Transverse colon (tissue), 4 donors: Measurements from ENCODE around the gene PRKCE. TPM values are rescaled to one million over a fixed set of nuclear protein-coding genes. Genes with fewer than 3 reads are reported as not detected.

Experiments
- DNase-seq: peaks from one replicate; pipeline ENCODE4 v3.0.0-alpha.2; 2019
- H3K27ac ChIP-seq, 4 donors: fragments of 200-600 bp; sonication (generic); 2 replicates each; pipeline ENCODE4 v1.5.1; 2016 to 2018; ENCODE audit warnings: inconsistent platforms in 4 of 4
- H3K27me3 ChIP-seq: fragments of 200-600 bp; sonication (generic); 2 replicates; pipeline ENCODE4 v1.5.1; 2017; ENCODE audit warnings: inconsistent platforms
- H3K36me3 ChIP-seq, 4 donors: fragments of 200-600 bp; sonication (generic); 2 replicates each; pipeline ENCODE4 v1.5.1; 2017 to 2019; ENCODE audit warnings: inconsistent platforms in 4 of 4
- H3K4me1 ChIP-seq, 4 donors: fragments of 200-600 bp; sonication (generic); 2 replicates each; pipeline ENCODE4 v1.5.1; 2017 to 2020; ENCODE audit warnings: inconsistent platforms in 4 of 4
- H3K4me3 ChIP-seq, 4 donors: fragments of 200-600 bp; sonication (generic); 1 replicate in 1 of 4; 2 replicates in 3 of 4; pipeline versions ENCODE4 v1.5.1 to v1.6.1; 2017 to 2019; ENCODE audit warnings: inconsistent platforms in 4 of 4
- H3K9me3 ChIP-seq, 2 donors: fragments of 200-600 bp; sonication (generic); 2 replicates each; pipeline ENCODE4 v1.5.1; 2017 to 2019; ENCODE audit warnings: inconsistent platforms in 2 of 2
- EP300 ChIP-seq: sonication (generic); formaldehyde crosslinking; IDR thresholded peaks from one replicate; pipeline ENCODE4 v1.6.1; 2017; ENCODE audit warnings: antibody characterized with exemption, low read depth
- POLR2A ChIP-seq: fragments of 450-650 bp; IDR thresholded peaks from one replicate; pipeline ENCODE4 v1.6.1; 2016; ENCODE audit warnings: antibody characterized with exemption, mild to moderate bottlenecking, moderate library complexity
- POLR2AphosphoS5 ChIP-seq, 3 donors: sonication (generic); formaldehyde crosslinking; IDR thresholded peaks; one replicate each; pipeline ENCODE4 v1.6.1; 2016; ENCODE audit warnings: antibody characterized with exemption in 3 of 3
- WGBS, 2 donors: methylation state at CpG; one replicate each; pipeline ENCODE4 v1.1.5; 2018; ENCODE audit warnings: low coverage in 1 of 2; 5-methylcytosine and 5-hydroxymethylcytosine counted together
- in situ Hi-C, 4 donors: fragments of 200-750 bp; cut with MboI; loops; one replicate each; pipeline versions ENCODE4 v1.15.0 to v1.15.1; 2017; ENCODE audit warnings: low sequenced_read_pairs in 3 of 4, low pct_ligation_motif_present in 1 of 4, low pct_unique_long_range_greater_than_20kb in 1 of 4
- intact Hi-C: fragments of 100-400 bp; cut with DNase I; formaldehyde crosslinking; loops from one replicate; pipeline ENCODE4 v1.15.1; 2023; ENCODE audit warnings: low total_unique reads
- total RNA-seq, 4 donors: library from RNA; depleted of rRNA; stranded (reverse); fragments of >200 nt; gene quantifications; one replicate each; pipeline ENCODE4 v1.1.0, GENCODE V29; 2016
- TF ChIP-seq, protein P1 (sequence below), 5 experiments: fragments of 200-600 bp in 3 of 5; fragments of 450-650 bp in 2 of 5; sonication (generic) in 3 of 5; IDR thresholded peaks; 1 replicate in 2 of 5; 2 replicates in 3 of 5; pipeline ENCODE4 v1.5.1; 2016 to 2017; ENCODE audit warnings: antibody characterized with exemption in 5 of 5, inconsistent platforms in 3 of 5, mild to moderate bottlenecking in 2 of 5, moderate library complexity in 1 of 5

PRKCE gene
- total RNA-seq, 4 donors from 2014 or later = 8.6 to 20.6 (median 11.3) TPM

GRCh38 chr2:46194856-46195255, 543.4 kb downstream of the PRKCE start:
- Histone ChIP-seq H3K27ac (no peak overlapping the region), H3K36me3 (no peaks in the 10 kb centered on the region), H3K4me3 (no peak overlapping the region), H3K9me3 (no peaks in the 10 kb centered on the region), H3K27me3 (no peaks in the 10 kb centered on the region), H3K4me1 (no peaks in the 10 kb centered on the region)
- intact Hi-C loops = loop anchor here (10.0 kb wide), 1 partner anchor 550 kb away; no protein-coding TSS in a partner anchor
- TF ChIP-seq, protein P1, sequence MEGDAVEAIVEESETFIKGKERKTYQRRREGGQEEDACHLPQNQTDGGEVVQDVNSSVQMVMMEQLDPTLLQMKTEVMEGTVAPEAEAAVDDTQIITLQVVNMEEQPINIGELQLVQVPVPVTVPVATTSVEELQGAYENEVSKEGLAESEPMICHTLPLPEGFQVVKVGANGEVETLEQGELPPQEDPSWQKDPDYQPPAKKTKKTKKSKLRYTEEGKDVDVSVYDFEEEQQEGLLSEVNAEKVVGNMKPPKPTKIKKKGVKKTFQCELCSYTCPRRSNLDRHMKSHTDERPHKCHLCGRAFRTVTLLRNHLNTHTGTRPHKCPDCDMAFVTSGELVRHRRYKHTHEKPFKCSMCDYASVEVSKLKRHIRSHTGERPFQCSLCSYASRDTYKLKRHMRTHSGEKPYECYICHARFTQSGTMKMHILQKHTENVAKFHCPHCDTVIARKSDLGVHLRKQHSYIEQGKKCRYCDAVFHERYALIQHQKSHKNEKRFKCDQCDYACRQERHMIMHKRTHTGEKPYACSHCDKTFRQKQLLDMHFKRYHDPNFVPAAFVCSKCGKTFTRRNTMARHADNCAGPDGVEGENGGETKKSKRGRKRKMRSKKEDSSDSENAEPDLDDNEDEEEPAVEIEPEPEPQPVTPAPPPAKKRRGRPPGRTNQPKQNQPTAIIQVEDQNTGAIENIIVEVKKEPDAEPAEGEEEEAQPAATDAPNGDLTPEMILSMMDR (IDR thresholded peaks at IDR 0.05) = no peak
- TF ChIP-seq POLR2AphosphoS5 (IDR thresholded peaks at IDR 0.05) (no peak), EP300 (no peak), POLR2A (no peak)
- in situ Hi-C loops = no loop called here
- WGBS, 2 donors = 64 to 100% methylated on average over 1 to 2 of the region's 2 CpGs
- DNase-seq = no peak

- H3K27me3 ChIP-seq = no peaks in the 10 kb centered on the region
- no peaks in the 10 kb centered on the region for H3K36me3 ChIP-seq
- DNase-seq = no peak
- no peak overlapping the region for H3K4me3 ChIP-seq
- WGBS, 2 donors = 60 to 90% methylated on average over 1 to 10 of the region's 10 CpGs
- TF ChIP-seq POLR2AphosphoS5 (IDR thresholded peaks at IDR 0.05) (no peak), EP300 (no peak), POLR2A (no peak)
- TF ChIP-seq, protein P1 (IDR thresholded peaks at IDR 0.05) = no peak
- intact Hi-C loops = loop anchor here (10.0 kb wide), 1 partner anchor 549 kb away; no protein-coding TSS in a partner anchor
- in situ Hi-C loops = no loop called here
- no peaks in the 10 kb centered on the region for H3K9me3 ChIP-seq
- H3K27ac ChIP-seq = no peak overlapping the region
- no peaks in the 10 kb centered on the region for H3K4me1 ChIP-seq
Observed at GRCh38 chr2:46195819-46196218, 544.3 kb downstream of the PRKCE start.

DNA sequence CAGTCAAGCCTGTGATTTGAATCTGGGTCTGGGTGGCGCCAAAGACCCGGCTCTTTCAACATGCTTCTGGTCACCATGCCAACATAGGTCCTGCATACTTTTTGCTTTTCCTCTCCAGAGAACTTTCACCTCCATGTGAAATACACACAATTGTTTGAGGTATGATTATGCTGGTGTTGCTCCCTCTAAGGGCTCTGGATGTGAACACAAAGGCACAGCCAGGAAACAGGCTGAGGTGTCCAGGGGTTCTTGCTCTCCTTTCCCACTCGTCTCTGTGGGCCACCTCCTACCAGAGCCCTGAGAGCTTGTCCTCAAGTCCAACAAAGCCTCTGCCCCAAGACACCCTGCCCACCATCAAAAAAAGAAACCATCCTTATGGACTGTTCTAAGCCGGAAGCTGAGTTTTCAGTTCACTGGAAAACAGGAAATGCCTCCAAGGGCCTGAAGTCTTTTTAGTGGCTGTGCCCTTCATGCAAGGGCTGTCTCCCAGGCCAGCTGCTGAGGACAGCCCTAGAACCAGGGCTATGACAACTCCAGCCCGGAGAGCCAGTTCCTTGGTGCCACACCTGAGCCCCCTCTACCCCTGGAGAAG, 545.5 kb downstream of the PRKCE start:
- intact Hi-C loops = loop anchor here (10.0 kb wide), 1 partner anchor 548 kb away; no protein-coding TSS in a partner anchor
- no peaks in the 10 kb centered on the region for H3K9me3 ChIP-seq
- no peak for DNase-seq
- H3K27me3 ChIP-seq = no peaks in the 10 kb centered on the region
- H3K4me1 ChIP-seq = no peaks in the 10 kb centered on the region
- in situ Hi-C loops = no loop called here
- no peak overlapping the region for H3K27ac ChIP-seq
- no peak for TF ChIP-seq POLR2A
- TF ChIP-seq EP300 = no peak
- no peak for TF ChIP-seq POLR2AphosphoS5 (IDR thresholded peaks at IDR 0.05)
- WGBS, 2 donors = 74 to 100% methylated on average over 2 to 5 of the region's 5 CpGs
- no peak overlapping the region for H3K4me3 ChIP-seq
- H3K36me3 ChIP-seq = no peaks in the 10 kb centered on the region

DNA sequence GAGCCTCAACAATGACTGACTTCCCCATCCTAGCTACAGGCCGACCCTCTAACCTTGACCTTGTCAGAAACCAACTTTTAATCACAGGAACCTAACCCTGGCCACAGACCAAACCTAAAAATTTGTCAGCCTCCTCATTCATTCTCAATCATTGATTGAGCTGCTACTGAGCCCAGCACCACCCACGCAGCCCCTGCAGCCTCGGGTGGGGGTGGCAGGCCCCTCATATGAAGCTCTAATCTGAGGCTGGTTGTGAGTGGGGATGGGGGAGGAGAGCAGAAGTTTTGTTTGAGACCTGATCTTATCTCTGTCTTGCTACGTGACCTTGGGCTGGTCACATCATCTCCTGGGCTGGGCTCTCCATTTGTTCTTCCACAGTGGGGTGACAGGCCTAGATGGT, 546.2 kb downstream of the PRKCE start:
- WGBS, 2 donors = 88% methylated on average over 4 of the region's 4 CpGs; no CpG with 5 or more reads in 1 of the 2 donors
- intact Hi-C loops = loop anchor here (10.0 kb wide), 1 partner anchor 547 kb away; no protein-coding TSS in a partner anchor

More for the DNA sequence above, 546.2 kb downstream of the PRKCE start:
- Histone ChIP-seq H3K27ac (no peak overlapping the region), H3K36me3 (no peaks in the 10 kb centered on the region), H3K4me1 (no peaks in the 10 kb centered on the region), H3K9me3 (no peaks in the 10 kb centered on the region), H3K4me3 (no peak overlapping the region), H3K27me3 (no peaks in the 10 kb centered on the region)
- TF ChIP-seq, protein P1 (IDR thresholded peaks at IDR 0.05) = no peak
- TF ChIP-seq POLR2A (no peak), POLR2AphosphoS5 (IDR thresholded peaks at IDR 0.05) (no peak), EP300 (no peak)
- in situ Hi-C loops = no loop called here
- no peak for DNase-seq
